HG02588 (cell line): ENCODE measurements around the gene CDC26.
"Not testable (repeated sequence)": the region's sequence is repeated elsewhere in the genome, so short reads cannot be mapped to it uniquely, and the experiment has no call there.

Experiments
- ATAC-seq: cut with Tn5 transposase; IDR thresholded peaks from one replicate; pipeline ENCODE4 v1.9.1; 2021; ENCODE audit warnings: mild to moderate bottlenecking, moderate library complexity; ENCODE audit not compliant: unreplicated experiment

CDC26 gene

GRCh38 chr9:113296247-113296646, 20.9 kb upstream of the CDC26 start:
- not testable (repeated sequence) for ATAC-seq

DNA sequence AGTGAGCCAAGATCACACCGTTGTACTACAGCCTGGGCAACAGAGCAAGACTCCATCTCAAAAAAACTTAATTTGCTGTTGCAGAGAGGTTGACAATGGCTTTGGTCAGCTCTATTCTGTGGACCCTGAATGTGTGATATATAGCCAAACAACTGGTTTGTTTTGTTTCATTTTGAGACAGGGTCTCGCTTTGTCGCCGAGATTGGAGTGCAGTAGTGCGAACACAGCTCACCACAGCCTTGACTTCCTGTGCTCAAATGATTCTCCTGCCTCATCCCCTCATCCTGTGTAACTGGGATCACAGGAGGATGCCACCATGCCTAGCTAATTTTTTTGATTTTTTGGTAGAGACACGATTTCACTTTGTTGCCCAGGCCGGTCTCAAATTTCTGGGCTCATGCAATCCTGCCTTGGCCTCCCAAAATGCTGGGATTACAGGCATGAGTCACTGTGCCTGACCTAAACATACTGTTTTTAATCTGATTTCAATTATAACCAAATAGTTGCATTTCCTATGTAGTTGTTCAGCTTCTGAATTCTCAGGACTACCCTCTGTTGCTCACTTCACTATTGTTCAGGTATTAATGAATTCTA, 18.0 kb upstream of the CDC26 start:
- ATAC-seq = no peak

DNA sequence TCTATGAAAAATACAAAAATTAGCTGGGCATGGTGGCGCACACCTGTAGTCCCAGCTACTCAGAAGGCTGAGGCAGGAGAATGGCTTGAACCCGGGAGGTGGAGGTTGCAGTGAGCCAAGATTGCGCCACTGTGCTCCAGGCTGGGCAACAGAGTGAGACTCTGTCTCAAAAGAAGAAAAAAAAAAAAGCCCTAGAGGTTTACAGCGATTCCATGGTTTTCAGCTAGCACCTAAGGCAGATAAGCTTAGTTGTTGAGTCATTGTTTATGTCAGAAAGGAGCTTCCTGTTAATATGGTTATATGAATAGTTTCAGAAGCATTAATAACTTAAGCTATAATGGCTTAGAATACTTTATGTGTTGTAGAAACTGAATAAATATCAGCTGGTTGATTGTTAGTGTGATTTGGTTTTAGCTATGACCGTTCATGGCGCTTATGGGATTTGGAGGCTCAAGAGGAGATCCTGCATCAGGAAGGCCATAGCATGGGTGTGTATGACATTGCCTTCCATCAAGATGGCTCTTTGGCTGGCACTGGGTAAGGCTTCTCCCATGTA, 14.8 kb upstream of the CDC26 start:
- ATAC-seq = no peak

- ATAC-seq = no peak
These were observed 13.7 kb upstream of the CDC26 start for GRCh38 chr9:113289091-113289490.

DNA sequence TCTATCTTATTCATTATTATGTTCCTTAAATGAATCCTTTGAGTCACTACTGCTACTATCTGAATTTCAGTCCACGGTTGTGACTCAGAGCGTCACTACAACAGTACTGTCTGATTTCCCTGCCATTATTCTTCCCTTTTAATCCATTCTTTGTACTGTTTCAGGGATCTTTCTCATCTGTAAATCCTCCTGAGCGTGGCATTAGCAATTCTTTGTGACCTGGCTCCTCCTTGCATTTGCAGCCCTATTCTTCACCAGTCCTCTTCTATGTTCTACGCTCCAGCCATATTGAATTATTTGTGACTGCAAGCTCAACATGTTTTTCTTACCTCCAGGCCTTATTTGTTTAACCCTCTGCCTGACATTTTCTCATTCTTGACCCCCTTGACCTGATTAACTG, 6.0 kb upstream of the CDC26 start:
- ATAC-seq = no peak

- no peak for ATAC-seq
These were observed 3.5 kb upstream of the CDC26 start for GRCh38 chr9:113278840-113279239.

- ATAC-seq = peak; percentile 4
These were observed 757 bp downstream of the CDC26 start for GRCh38 chr9:113274474-113275156.

DNA sequence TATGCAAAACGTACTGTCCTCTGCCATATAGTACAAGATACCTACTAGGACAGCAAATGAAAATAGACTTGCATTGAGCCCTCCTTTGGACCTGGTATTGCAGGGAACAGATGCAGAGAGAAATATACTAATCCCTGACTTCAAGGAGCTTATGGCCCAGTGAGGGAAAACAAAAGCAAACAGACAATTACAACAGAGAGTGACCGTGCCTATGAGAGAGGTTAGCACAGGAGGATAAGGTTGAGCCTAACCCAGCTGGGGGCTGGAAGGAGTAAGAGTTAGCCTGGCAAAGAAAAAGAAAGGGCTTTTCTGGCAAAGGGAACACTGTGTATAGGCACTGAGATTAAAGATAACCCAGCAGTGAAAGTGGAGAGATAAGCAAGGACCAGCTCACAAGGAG, 5.5 kb downstream of the CDC26 start:
- ATAC-seq = no peak

DNA sequence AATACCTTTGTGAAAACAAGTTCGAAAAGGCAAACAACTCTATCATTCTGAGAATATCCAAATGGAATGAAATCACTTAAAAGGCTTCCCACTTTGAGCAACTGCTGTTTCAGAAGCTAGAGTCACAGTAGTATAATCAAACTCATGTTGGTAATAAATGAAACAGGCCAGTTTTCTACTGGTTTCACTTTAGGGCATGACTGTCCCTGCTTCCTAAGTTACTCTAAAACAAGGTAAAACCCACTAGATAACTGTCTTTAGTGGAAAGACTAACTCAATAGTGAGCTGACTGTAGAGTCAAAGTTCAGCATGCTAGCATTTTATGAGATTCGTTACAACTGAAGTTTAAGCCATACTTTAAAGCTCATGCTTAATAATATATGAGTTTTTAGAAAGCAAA, 6.0 kb downstream of the CDC26 start:
- no peak for ATAC-seq

- ATAC-seq = no peak
These were observed 7.3 kb downstream of the CDC26 start for GRCh38 chr9:113267911-113268566.

GRCh38 chr9:113266174-113266573, 9.2 kb downstream of the CDC26 start:
- ATAC-seq = no peak

GRCh38 chr9:113261917-113262671, 13.3 kb downstream of the CDC26 start:
- no peak for ATAC-seq

DNA sequence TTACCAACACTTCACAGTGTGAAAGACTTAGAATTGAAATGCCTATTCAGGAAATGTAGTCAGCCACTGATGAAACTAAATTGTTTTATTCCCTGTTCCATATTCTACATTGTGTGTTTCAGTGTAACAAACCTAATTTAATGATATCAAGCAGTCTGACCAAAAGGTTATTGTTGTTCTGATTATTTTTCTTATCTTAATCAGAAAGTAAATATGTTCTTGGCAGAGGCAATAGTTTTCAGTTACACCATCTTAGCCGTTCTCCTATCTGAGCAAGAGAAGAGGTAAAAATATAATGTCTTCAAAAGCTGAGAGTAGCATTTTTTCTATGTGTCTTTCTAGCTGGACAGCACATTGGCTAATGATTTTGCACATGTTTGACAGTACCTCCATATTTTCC, 17.1 kb downstream of the CDC26 start:
- no peak for ATAC-seq

DNA sequence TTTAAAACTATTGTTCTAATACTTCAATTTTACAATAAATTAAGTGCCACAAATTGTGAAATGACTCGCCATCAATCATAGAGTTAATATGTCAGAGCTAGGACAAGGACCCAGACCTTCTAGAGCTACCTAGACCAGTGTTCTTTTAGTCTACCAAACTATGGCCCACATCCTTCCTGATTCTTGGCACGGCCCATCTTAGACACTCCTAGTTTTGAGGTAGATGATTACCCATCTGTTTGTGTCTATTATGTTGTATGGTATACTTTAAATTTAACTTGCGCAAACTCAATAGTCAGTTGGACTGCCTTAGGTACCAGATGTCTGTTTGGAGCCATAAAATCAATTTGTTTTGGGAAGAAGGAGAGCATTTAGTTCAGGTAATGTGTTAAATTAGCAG, 17.5 kb downstream of the CDC26 start:
- ATAC-seq = no peak

GRCh38 chr9:113255438-113255837, 19.9 kb downstream of the CDC26 start:
- ATAC-seq = no peak

GRCh38 chr9:113254991-113255390, 20.4 kb downstream of the CDC26 start:
- ATAC-seq = no peak

- no peak for ATAC-seq
These were observed 24.6 kb downstream of the CDC26 start for GRCh38 chr9:113250807-113251206.

DNA sequence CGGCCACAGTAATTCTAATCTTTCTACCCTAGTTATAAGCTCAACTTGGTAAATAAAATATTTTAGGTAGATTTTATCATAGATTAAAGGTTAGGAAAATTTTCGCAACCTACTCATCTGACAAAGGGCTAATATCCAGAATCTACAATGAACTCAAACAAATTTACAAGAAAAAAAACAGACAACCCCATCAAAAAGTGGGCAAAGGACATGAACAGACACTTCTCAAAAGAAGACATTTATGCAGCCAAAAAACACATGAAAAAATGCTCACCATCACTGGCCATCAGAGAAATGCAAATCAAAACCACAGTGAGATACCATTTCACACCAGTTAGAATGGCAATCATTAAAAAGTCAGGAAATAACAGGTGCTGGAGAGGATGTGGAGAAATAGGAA, 25.7 kb downstream of the CDC26 start:
- not testable (repeated sequence) for ATAC-seq

DNA sequence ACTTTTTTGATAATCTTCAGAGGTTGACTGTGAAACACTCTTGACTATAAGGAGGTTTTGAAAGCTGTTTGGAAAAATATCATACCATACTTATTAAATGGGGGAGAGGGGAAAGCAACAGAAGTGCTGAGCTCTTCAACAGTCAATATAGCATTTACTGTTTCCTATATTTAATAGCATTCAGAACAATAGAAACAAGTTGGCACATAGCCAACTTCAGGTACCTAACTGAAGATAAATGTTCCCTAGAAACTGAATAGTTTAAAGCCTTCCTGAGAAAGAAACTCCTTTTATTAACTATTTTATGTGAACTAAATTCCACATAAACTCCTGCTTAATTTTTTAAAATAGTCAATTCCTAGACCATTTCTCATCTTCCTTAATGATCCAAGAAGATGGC, 27.7 kb downstream of the CDC26 start:
- no peak for ATAC-seq

GRCh38 chr9:113246928-113247327, 28.4 kb downstream of the CDC26 start:
- no peak for ATAC-seq

DNA sequence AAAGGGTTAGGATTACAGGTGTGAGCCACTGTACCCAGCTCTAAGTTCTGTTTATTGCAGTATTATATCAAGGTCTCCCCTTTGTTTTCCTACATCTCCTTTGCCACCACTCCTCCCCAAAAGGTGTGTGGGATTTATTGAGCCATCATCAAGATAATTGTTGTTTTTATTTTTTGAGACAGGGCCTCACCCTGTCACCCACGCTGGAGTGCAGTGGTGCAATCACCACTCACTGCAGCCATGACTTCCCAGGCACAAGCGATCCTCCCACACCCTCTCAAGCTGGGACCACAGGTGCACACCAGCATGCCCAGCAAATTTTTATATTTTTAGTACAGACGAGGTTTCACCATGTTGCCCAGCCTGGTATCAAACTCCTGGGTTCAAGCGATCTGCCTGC, 29.5 kb downstream of the CDC26 start:
- no peak for ATAC-seq
